Bronchial epithelial cell (primary cell): ENCODE data around the gene TADA2B. TPM values are rescaled to one million over a fixed set of nuclear protein-coding genes. Genes with fewer than 3 reads are reported as not detected.

ENCODE experiments used
- DNase-seq: peaks from one replicate; pipeline ENCODE4 v3.0.0-alpha.2; 2010; ENCODE audit warnings: low read depth
- FAIRE-seq: peaks from 2 replicates; lab custom pipeline; 2011; peaks lifted over from hg19 to GRCh38; lab: Jason Lieb, UNC
- H3K27me3 ChIP-seq: 2 replicates; pipeline ENCODE4 v1.5.1; 2011; ENCODE audit warnings: low read length; ENCODE audit not compliant: control insufficient read depth, insufficient read depth
- H3K36me3 ChIP-seq: 2 replicates; pipeline ENCODE4 v1.5.1; 2011; ENCODE audit warnings: low read length; ENCODE audit not compliant: control insufficient read depth, insufficient read depth
- H3K4me3 ChIP-seq: 2 replicates; pipeline ENCODE4 v1.5.1; 2011; ENCODE audit warnings: mild to moderate bottlenecking, low read depth, low read length, control low read depth
- total RNA-seq: library from RNA; depleted of rRNA; stranded (reverse); fragments of >200 nt; gene quantifications from 2 replicates; pipeline ENCODE4 v1.2.1, GENCODE V29; 2014
- TF ChIP-seq, protein P1 (sequence below): IDR thresholded peaks from 2 replicates; pipeline ENCODE4 v1.5.1; 2011; ENCODE audit warnings: mild to moderate bottlenecking, moderate library complexity, low read length, control low read depth, inconsistent platforms; ENCODE audit not compliant: insufficient read depth, severe bottlenecking

TADA2B gene, protein sequence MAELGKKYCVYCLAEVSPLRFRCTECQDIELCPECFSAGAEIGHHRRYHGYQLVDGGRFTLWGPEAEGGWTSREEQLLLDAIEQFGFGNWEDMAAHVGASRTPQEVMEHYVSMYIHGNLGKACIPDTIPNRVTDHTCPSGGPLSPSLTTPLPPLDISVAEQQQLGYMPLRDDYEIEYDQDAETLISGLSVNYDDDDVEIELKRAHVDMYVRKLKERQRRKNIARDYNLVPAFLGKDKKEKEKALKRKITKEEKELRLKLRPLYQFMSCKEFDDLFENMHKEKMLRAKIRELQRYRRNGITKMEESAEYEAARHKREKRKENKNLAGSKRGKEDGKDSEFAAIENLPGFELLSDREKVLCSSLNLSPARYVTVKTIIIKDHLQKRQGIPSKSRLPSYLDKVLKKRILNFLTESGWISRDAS
- total RNA-seq: 12.1 and 14.6 TPM in 2 replicates

DNA sequence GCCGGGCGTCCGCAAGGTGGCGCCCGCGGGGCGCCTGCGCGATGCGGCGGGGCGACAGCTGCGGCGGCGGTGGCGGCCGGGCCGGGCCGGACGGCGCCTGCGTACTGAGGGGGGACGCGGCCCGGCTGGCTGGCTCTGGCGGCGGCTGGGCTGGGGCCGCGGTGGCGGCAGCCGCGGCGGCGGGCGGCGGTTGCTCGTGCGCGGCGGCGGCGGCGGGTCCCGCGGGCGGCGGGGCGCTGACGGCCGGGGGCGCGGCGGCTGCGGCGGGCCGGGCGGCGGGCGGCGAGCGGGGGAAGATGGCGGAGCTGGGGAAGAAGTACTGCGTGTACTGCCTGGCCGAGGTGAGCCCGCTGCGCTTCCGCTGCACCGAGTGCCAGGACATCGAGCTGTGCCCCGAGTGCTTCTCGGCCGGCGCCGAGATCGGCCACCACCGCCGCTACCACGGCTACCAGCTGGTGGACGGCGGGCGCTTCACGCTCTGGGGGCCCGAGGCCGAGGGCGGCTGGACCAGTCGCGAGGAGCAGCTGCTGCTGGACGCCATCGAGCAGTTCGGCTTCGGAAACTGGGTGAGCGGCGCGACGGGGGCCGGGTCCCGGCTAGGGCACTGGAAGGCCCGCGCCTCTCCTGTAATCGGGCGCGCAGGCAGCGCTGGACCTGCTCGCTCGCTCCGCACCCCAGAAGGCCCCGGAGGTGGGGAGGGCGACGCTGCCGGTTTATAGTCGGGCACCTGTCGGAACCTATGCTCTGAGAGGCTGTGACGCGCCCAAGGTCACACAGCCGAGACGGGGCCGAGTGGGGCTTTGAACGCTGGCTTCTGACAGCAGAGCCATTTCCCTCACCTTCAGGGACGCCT, at the start of gene TADA2B:
TADA2B (plus strand) TSS at position 89 of the 853 bp plus-strand sequence; CDS start at position 297, 208 bp downstream.
- TF ChIP-seq, protein P1, sequence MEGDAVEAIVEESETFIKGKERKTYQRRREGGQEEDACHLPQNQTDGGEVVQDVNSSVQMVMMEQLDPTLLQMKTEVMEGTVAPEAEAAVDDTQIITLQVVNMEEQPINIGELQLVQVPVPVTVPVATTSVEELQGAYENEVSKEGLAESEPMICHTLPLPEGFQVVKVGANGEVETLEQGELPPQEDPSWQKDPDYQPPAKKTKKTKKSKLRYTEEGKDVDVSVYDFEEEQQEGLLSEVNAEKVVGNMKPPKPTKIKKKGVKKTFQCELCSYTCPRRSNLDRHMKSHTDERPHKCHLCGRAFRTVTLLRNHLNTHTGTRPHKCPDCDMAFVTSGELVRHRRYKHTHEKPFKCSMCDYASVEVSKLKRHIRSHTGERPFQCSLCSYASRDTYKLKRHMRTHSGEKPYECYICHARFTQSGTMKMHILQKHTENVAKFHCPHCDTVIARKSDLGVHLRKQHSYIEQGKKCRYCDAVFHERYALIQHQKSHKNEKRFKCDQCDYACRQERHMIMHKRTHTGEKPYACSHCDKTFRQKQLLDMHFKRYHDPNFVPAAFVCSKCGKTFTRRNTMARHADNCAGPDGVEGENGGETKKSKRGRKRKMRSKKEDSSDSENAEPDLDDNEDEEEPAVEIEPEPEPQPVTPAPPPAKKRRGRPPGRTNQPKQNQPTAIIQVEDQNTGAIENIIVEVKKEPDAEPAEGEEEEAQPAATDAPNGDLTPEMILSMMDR: peak; percentile 25
- H3K36me3 ChIP-seq: peaks cover 2% of the 10 kb centered on the region
- DNase-seq (no peak), FAIRE-seq (no peak)
- H3K4me3 ChIP-seq: peak within 1 kb of the TSS; percentile 96
- H3K27me3 ChIP-seq: no peaks in the 10 kb centered on the region

DNA sequence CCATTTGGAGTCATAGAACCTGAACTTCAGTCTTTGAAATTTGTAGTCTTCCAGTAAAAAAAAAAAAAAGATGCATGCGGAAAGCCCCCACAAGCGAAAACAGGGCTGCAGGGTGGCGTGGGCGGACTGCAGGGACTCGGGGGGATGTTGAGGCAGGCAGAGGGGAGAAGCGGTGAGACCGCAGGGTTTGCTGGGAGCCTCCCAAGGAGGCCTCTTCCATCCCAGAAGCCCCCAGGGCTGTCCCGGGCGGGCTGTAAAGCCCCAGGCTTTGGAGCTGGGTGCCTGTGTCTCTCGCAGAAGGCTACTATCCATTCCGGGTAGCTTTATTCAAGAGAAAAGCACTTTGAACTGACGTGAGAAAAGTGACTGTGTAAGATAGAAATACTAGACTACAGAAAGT, 46.7 kb upstream of the TADA2B start:
- H3K27me3 ChIP-seq: no peaks in the 10 kb centered on the region
- no peak overlapping the region for H3K4me3 ChIP-seq
- FAIRE-seq: no peak
- peaks cover 35% of the 10 kb centered on the region for H3K36me3 ChIP-seq
- DNase-seq: no peak
- TF ChIP-seq, protein P1: no peak

DNA sequence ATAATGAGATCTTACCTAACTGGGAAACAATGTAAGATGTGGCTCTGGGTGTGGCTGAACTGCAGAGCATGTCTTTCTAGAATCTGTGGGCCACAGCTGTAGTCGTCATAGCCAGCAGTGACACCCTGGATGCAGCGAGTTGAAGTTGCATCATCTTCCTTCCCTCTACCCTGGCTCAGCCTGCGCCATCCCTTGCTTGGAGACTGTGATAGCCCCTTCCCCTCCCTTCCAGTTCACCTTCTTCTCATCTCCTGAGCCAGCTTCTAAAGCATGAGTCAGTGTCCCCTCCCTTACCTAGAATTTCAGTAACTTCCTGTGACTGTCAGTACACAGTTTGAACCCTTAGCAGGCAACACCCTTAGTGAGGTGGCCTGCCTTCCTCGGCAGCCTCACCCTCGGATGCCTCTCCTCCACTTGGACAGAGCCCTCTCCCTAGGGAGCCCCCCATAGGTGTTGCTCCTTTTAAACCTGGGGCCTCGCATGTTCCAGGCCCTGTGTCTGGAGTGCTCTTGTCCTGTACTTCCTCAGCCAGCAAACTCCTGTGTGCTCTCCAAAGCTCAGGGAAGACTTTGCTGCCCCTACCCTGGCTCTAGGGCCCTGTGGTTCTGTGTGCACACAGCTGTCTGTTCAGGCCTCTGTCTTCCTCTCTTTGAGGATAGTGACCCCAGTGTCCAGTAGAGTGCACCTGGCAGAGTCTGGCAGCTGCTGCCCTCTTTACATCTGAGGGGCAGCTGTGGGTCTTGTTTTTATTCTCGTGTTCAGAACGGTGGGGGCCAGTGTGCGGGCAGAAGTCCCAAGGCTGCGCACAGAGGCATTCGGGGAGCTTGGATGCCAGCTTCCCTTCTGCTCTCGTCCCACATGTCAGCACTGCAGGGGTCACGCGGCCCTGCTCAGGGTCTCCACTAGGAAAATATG, 43.7 kb upstream of the TADA2B start:
- DNase-seq: peak; percentile 94

DNA sequence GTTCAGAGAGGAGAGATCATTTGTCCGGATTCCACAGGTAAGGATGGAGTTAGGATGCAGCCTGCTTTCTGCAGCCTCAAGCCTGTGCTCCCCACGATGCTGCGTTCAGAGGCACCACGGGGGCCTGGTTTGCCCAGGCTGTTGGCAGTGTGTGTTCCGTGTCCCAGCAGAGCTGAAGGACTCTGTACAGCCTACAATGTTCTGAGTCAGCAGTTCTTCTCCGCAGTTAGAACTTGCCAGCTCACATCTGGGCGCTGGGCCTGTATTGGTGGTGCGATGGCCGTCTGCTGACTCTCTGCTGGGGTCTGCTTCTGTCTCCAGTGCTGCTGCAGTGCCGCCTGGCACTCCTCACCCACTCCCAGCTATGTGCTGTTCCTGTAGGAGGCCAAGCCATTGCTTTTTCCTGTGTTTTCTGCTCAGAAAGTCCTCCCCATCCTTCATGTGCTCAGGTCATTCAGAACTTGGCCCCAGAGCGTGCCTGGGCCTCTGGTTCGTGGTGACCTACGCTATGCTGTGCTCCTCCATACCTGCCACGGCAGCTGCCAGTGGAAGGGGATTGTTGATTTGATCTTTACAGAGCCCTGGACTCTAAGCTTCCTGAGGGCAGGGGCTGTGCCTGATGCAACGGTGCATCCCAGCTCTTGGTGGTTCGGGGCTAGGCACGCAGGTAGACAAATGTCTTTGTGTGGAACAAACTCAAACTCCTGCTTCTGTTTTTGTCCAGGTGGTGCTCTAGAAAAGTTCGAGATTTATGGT, 42.6 kb upstream of the TADA2B start:
- no peak for FAIRE-seq
- TF ChIP-seq, protein P1: no peak

More for the DNA sequence above, 43.7 kb upstream of the TADA2B start:
- peak; percentile 99 for FAIRE-seq
- no peak overlapping the region for H3K4me3 ChIP-seq
- H3K27me3 ChIP-seq: no peaks in the 10 kb centered on the region
- H3K36me3 ChIP-seq: peaks cover 40% of the 10 kb centered on the region
- TF ChIP-seq, protein P1: no peak

DNA sequence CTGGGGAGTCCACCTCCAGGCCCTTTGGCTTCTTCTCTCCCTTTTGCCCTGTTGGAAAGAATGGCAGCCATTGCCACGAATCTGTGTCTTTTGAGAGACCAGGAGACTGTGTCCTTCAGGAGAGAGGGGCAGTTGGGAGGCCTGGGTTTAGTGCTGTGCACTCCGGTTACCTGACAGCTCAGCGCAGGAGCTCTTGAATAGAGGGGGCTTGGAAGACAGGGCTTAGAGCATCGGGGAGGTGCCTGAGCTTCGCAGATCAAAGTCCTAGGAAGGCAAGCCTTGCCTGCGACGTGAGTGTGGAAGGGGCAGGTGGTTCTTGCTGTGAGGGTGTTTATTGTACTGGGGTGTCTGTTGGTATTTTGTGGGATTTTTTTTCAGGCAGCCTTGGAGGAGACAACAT, 41.9 kb upstream of the TADA2B start:
- DNase-seq: no peak
- Histone ChIP-seq H3K36me3 (peaks cover 38% of the 10 kb centered on the region), H3K4me3 (no peak overlapping the region), H3K27me3 (no peaks in the 10 kb centered on the region)
- TF ChIP-seq, protein P1: no peak
- FAIRE-seq: no peak

More for the DNA sequence above, 42.6 kb upstream of the TADA2B start:
- Histone ChIP-seq H3K4me3 (no peak overlapping the region), H3K36me3 (peaks cover 38% of the 10 kb centered on the region), H3K27me3 (no peaks in the 10 kb centered on the region)
- no peak for DNase-seq
